ENCODE data around the gene PHGDH. TPM values are rescaled to one million over a fixed set of nuclear protein-coding genes. Genes with fewer than 3 reads are reported as not detected.

PHGDH gene
- polyA plus RNA-seq, 6 donors from 2014 or later = 2.4 to 11.3 (median 2.7) TPM; not detected in 1

DNA sequence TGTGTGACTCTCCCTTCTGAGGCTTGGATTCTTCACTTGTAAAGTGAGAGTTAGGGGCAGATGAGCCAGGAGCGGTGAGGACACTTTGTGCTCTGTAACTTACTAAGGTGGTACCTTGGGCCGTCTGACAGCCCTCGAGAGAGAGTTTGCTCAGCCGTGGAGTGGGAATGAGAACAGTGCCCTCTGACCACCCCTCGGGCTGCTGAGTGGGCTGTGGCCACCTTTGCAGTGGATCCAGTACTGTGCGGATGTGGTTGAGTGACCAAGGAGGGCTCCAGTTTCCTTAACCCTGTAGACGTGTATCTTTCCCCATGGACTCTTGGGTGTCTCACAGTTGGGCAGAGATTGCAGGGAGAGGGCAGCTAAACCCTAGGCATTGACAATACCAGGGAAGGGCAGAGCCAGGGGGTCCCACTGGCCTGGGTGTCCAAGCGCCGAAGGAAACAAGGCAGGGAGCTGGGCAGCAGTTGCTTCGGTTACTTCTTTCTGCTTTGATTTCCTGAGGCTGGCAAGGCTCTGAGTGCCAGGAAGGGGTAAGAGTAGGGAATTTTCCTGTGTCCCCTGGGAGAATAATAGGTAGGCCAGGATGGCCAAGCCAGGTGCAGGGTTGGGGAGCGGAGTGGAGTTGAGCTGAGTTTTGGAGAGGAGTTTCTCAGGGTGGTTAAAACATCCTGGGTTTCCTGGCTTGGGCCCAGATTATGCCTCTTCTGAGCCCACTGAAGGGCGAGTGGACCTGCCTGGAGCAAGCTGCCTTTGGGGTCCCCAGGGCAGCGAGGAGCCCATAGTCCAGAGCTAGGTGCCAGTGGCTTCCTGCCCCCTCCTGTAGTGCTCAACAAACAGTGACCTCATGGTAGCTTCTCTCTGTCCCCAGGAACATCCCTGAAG lies 29.4 kb downstream of the PHGDH start:
- Mint-ChIP-seq H3K4me3 (no peak overlapping the region), H3K4me1 (peaks cover 0 to 4% (median 3%) of the 10 kb centered on the region in 3 donors), H3K27ac (no peak overlapping the region), H3K36me3 (no peaks in the 10 kb centered on the region), H3K9me3 (no peaks in the 10 kb centered on the region), H3K27me3 (no peaks in the 10 kb centered on the region)
- DNase-seq (no peak), ATAC-seq (ENCODE audit: low read depth in 2 of 2) (no peak)

DNA sequence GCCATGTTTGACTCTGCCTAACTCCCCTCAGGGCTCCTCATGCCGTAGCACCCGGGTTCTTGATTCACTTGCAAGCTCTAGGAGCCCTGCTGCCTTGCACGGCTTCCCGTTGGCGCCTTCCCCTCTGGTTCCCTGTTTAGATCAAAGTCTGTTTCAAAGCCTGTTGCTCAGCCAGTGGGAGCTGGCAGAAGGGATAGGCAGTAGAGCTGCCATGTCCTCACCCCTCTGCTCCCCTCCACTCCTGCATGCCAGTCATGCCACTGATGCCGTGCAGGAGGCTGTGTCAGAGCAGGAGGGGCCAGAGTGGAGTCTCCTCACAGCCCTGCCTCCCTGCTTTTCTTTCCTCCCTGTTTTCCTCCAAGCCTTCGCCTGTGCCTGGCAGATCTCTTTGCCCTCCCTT lies 30.5 kb downstream of the PHGDH start:
- Mint-ChIP-seq H3K4me3 (no peak overlapping the region), H3K27ac (no peak overlapping the region), H3K9me3 (no peaks in the 10 kb centered on the region), H3K36me3 (no peaks in the 10 kb centered on the region), H3K4me1 (peaks cover 0 to 4% (median 3%) of the 10 kb centered on the region in 3 donors), H3K27me3 (no peaks in the 10 kb centered on the region)
- ATAC-seq (ENCODE audit: low read depth in 2 of 2) (no peak), DNase-seq (no peak)

DNA sequence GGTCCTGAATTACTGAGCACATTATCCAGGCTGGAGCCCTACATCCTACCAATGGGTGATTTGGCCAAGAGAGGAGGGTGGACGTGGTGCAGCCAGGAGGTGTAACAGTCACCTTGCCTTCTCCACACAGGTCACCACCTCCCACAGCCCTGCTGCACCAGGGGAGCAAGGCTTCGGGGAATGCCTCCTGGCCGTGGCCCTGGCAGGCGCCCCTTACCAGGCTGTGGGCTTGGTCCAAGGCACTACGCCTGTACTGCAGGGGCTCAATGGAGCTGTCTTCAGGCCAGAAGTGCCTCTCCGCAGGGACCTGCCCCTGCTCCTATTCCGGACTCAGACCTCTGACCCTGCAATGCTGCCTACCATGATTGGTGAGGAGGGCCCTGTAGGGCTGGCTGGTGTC lies 30.9 kb downstream of the PHGDH start:
- Mint-ChIP-seq H3K9me3 (no peaks in the 10 kb centered on the region), H3K27ac (no peak overlapping the region), H3K4me1 (peaks cover 0 to 4% (median 3%) of the 10 kb centered on the region in 3 donors), H3K36me3 (no peaks in the 10 kb centered on the region), H3K4me3 (peak overlapping the region in 1 of 8 donors; percentile 52), H3K27me3 (no peaks in the 10 kb centered on the region)
- no peak for ATAC-seq (ENCODE audit: low read depth in 2 of 2)
- no peak for DNase-seq

DNA sequence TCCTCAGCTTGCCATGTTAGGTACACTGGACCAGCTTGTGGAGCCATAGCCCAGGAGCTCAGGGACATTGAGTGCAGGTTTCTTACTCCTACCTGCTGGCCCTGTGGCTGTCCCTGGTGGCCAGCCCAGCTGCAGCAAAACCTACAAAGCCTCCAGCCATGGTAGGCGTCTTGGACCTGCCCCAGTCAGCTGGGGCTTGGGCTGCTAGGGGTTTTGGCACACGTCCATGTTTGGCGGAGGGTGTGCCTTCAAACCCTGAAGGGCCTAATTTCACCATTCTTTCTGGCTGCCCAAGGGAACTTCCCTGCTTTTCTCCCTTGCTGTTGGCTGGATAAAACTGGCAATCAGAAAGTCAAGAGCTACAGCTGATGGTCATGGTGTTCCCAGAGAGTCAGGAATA lies 31.6 kb downstream of the PHGDH start:
- Mint-ChIP-seq H3K4me1 (peaks cover 0 to 4% (median 3%) of the 10 kb centered on the region in 3 donors), H3K9me3 (no peaks in the 10 kb centered on the region), H3K27ac (no peak overlapping the region), H3K36me3 (no peaks in the 10 kb centered on the region), H3K4me3 (no peak overlapping the region), H3K27me3 (no peaks in the 10 kb centered on the region)
- ATAC-seq (ENCODE audit: low read depth in 2 of 2) (no peak), DNase-seq (no peak)

DNA sequence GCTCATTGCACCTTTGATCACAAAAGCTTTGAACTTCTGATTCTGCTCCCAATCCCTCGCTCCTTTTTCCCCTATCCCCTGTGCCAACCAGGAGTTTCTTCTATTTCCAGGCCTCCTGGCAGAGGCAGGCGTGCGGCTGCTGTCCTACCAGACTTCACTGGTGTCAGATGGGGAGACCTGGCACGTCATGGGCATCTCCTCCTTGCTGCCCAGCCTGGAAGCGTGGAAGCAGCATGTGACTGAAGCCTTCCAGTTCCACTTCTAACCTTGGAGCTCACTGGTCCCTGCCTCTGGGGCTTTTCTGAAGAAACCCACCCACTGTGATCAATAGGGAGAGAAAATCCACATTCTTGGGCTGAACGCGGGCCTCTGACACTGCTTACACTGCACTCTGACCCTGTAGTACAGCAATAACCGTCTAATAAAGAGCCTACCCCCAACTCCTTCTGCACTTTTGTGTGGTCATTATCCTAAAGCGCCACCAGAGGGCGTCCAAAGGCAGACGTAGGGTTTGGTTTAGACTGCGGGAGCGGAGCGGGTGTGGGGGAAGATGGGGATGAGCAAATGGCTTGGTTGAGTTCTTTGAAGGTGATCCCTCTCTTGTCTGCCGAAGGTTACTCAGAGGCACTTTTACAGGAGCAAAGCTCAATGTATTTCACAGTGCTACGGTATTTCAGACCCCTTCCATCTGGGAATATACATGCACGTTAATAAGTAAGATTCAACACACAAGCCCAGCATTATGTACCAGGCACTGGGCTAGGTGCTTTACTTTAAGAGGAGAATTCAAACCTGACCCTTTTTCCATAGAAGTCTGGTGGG lies 32.3 kb downstream of the PHGDH start:
- no peaks in the 10 kb centered on the region for H3K27me3 Mint-ChIP-seq
- no peak overlapping the region for H3K4me3 Mint-ChIP-seq
- no peaks in the 10 kb centered on the region for H3K9me3 Mint-ChIP-seq
- ATAC-seq (ENCODE audit: low read depth in 2 of 2) (peak; percentile 25 to 40), DNase-seq (no peak)
- H3K4me1 Mint-ChIP-seq = peaks cover 0 to 4% (median 3%) of the 10 kb centered on the region in 3 donors
- H3K36me3 Mint-ChIP-seq = no peaks in the 10 kb centered on the region
- peak overlapping the region in 1 of 6 donors; percentile 59 for H3K27ac Mint-ChIP-seq

DNA sequence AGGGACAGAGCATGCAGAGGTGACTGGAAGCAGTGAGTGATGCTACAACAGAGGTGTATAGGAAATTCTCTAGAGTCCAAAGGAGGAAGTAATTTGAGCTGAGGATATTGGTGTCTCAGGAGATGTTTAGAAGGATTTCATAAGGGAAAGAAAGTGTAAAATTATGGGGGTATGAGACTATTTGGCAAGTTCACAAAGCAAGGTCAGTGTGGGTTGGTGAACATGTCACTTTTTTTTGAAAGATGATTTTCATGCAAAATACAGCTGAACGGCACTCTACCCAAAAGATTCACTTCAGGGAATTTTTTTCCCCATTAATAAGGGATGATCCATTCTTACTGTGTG lies 32.8 kb downstream of the PHGDH start:
- no peaks in the 10 kb centered on the region for H3K36me3 Mint-ChIP-seq
- H3K27ac Mint-ChIP-seq = peak overlapping the region in 1 of 6 donors; percentile 59
- peaks cover 0 to 4% (median 3%) of the 10 kb centered on the region in 3 donors for H3K4me1 Mint-ChIP-seq
- DNase-seq (no peak), ATAC-seq (ENCODE audit: low read depth in 2 of 2) (no peak)
- no peak overlapping the region for H3K4me3 Mint-ChIP-seq
- H3K9me3 Mint-ChIP-seq = no peaks in the 10 kb centered on the region
- H3K27me3 Mint-ChIP-seq = peaks cover 0 to 3% (median 0%) of the 10 kb centered on the region in 3 donors

DNA sequence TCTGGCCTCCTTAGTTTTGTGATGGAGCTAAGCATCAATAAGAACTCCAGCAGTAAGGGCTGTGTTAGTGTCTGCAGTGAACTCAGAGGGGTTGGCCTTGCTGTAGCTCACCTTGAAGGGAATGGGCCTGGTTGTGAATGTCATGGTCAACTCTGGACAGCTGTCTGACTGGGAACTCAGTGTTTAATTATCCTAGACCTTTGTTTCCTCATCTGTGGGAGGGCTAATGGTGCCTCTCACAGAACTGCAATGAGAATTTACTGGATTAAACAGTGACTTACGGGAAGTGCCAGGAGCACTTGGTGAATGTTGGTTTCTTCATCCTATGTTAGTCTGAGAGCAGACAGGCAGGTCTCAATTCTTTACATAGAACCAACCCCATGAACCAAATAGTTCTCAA lies 33.3 kb downstream of the PHGDH start:
- Mint-ChIP-seq H3K27ac (no peak overlapping the region), H3K4me1 (peaks cover 0 to 4% (median 3%) of the 10 kb centered on the region in 3 donors), H3K27me3 (peaks cover 0 to 8% (median 0%) of the 10 kb centered on the region in 3 donors), H3K4me3 (no peak overlapping the region), H3K36me3 (no peaks in the 10 kb centered on the region), H3K9me3 (no peaks in the 10 kb centered on the region)
- DNase-seq = no peak
- no peak for ATAC-seq (ENCODE audit: low read depth in 2 of 2)

DNA sequence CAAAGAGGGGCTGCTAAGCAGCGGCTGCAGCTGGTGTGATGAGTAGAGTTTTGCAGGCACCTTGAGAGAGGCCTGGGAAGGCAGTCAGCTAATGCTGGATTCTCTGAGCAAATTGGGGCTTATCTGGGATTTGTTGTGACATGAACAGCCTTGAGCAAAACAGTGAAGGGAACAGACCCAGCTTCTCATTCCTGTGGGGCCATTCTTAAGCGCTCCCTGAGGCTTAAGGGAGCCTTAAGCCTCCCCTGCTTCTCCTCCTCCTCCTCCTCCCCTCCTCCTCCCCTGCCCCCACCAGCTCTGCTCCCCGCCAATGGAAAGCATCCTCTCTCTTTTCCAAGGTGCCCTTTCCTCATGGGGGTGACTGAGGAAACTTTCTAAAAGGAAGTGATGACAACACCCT lies 35.7 kb downstream of the PHGDH start:
- Mint-ChIP-seq H3K36me3 (no peaks in the 10 kb centered on the region), H3K9me3 (peaks cover 0 to 2% (median 0%) of the 10 kb centered on the region in 7 donors), H3K4me1 (peaks cover 0 to 4% (median 3%) of the 10 kb centered on the region in 3 donors), H3K4me3 (peak overlapping the region in 1 of 8 donors; percentile 13), H3K27me3 (peaks cover 0 to 17% (median 4%) of the 10 kb centered on the region in 3 donors), H3K27ac (no peak overlapping the region)
- DNase-seq (no peak), ATAC-seq (ENCODE audit: low read depth in 2 of 2) (no peak)

DNA sequence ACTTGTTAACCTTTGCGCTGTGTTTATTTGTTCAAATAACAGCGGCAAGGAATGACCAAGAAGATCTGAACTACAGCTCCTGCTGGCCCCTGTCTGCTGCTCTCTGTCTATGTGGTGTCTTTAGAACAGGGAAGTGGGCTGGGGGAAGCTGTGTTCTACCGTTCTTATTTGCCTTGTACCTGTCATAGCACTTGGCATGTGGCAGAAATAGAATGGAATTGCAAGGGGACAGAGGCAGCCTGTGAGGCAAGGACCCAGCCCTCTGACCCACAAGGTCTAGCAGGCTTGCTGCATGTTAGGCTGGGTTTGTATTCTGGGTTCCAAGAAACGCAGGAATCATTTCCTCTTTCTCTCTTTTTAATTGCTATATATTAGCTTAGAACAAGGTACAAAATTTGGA lies 36.3 kb downstream of the PHGDH start:
- no peak for ATAC-seq (ENCODE audit: low read depth in 2 of 2)
- Mint-ChIP-seq H3K4me1 (peaks cover 0 to 4% (median 3%) of the 10 kb centered on the region in 3 donors), H3K36me3 (no peaks in the 10 kb centered on the region), H3K27ac (no peak overlapping the region), H3K27me3 (peaks cover 0 to 17% (median 6%) of the 10 kb centered on the region in 3 donors), H3K4me3 (no peak overlapping the region), H3K9me3 (peaks cover 0 to 3% (median 0%) of the 10 kb centered on the region in 7 donors)
- DNase-seq = no peak

DNA sequence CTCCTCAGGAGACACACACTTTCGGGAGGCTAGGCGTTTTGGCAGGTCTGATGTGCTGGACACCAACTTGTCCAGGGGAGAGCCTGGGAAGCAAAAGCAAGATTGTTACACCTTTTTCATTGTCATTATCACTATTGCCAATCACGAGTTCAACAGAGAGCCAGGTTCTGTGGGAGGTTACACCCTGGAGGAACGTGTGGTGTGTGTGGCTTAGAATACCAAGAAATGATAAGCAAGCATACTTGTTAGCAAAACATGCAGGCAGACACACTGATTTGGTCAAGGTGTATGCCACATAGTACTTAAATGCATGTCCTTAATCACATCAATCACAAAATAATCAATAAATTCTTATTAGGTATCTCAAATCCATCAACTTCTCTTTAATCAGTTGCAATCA lies 40.9 kb downstream of the PHGDH start:
- Mint-ChIP-seq H3K9me3 (peaks cover 0 to 3% (median 0%) of the 10 kb centered on the region in 7 donors), H3K27ac (no peak overlapping the region), H3K36me3 (no peaks in the 10 kb centered on the region), H3K4me1 (no peaks in the 10 kb centered on the region), H3K27me3 (peaks cover 7 to 25% (median 11%) of the 10 kb centered on the region in 3 donors), H3K4me3 (no peak overlapping the region)
- ATAC-seq (ENCODE audit: low read depth in 2 of 2) = no peak
- no peak for DNase-seq

DNA sequence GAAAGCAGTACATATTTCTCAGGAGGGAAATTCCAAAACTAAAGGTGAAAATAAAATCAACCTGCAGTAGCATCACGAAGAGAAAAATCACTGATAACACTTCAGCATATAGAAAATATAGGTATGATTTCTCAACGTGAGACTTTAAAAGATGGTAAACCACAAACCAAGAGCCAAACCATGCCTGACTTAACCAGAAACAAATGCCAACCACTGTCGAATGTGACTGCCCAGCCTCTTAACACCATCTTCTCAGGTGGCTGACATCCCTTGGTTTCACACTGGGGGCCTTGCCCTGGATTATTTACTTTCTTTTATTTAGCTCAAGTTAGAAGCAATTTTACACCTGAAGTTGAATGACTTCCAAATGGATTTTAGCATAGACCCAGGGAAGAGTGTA lies 46.9 kb downstream of the PHGDH start:
- no peak for ATAC-seq (ENCODE audit: low read depth in 2 of 2)
- Mint-ChIP-seq H3K4me3 (no peak overlapping the region), H3K27ac (no peak overlapping the region), H3K27me3 (peaks cover 7 to 10% (median 8%) of the 10 kb centered on the region in 3 donors), H3K4me1 (no peaks in the 10 kb centered on the region), H3K36me3 (no peaks in the 10 kb centered on the region), H3K9me3 (no peaks in the 10 kb centered on the region)
- no peak for DNase-seq

DNA sequence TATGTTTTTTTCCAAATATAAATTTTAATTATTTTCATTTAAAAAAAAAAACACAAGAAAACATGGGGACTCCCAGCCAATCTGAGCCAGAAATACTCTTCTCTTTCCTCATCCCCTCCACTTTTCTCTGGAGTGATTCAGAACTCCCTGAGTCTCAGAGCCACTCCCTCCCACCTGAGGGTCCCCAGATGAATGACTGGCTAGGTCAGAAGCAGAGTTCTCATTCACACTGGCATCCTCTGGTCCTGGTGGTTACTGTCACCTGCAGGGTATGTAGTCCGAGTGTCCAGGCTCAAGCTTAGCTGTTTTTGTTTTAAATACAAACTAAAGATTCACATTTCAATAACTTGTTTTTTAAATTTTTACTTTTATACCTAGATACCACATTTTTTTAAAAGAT lies 50.7 kb downstream of the PHGDH start:
- no peak for ATAC-seq (ENCODE audit: low read depth in 2 of 2)
- no peaks in the 10 kb centered on the region for H3K36me3 Mint-ChIP-seq

DNA sequence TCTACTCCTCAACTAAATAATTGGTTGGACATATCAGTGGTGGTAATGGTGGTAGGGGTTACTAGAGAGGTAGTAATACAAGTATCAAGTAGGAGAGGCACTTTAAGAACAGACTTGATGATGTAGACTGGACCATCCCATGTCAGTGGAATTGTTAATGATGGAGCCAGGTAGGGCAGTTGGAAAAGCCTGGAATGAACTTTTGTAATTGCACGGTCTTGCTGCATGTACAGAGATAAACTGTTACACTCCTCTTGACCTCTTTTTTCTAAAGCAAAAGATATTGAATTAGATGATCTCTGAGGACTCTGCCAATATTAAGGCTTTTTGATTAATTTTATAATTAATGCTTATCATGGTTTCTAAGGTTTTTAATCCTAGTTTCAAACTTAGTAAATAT lies 51.2 kb downstream of the PHGDH start:
- Mint-ChIP-seq H3K27ac (no peak overlapping the region), H3K36me3 (no peaks in the 10 kb centered on the region), H3K9me3 (peaks cover 0 to 1% (median 0%) of the 10 kb centered on the region in 7 donors), H3K4me1 (no peaks in the 10 kb centered on the region), H3K4me3 (no peak overlapping the region), H3K27me3 (peaks cover 4 to 15% (median 12%) of the 10 kb centered on the region in 3 donors)
- ATAC-seq (ENCODE audit: low read depth in 2 of 2) = no peak
- no peak for DNase-seq

More for the DNA sequence above, 50.7 kb downstream of the PHGDH start:
- H3K27ac Mint-ChIP-seq = no peak overlapping the region
- no peaks in the 10 kb centered on the region for H3K4me1 Mint-ChIP-seq
- no peak for DNase-seq
- peaks cover 4 to 12% (median 9%) of the 10 kb centered on the region in 3 donors for H3K27me3 Mint-ChIP-seq
- H3K9me3 Mint-ChIP-seq = peaks cover 0 to 1% (median 0%) of the 10 kb centered on the region in 7 donors
- H3K4me3 Mint-ChIP-seq = no peak overlapping the region

Data from naive B cell (primary cell).